ENCODE data around the gene NT5C2.
"Not testable (repeated sequence)": the region's sequence is repeated elsewhere in the genome, so short reads cannot be mapped to it uniquely, and the experiment has no call there.

The NT5C2 gene

DNA sequence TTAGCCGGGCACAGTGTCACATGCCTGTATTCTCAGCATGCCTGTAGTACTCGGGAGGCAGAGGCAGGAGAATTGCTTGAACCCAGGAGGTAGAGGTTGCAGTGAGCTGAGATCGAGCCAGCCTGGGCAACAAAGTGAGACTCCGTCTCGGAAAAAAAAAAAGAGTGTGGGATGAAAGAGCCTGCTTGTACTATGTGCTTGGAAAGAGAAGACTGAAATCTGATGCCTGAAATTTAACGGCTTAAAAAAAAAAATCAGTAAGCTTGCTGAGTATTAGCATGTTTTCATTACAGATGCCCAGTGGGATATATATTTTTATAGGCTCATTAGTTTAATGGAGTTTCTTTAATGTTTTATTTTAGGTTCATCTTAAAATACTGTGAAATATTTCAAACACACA is 4.2 kb downstream of the NT5C2 start:
- WGBS (ENCODE audit: insufficient coverage, insufficient read length): no CpG with 5 or more reads among the region's 6 CpGs
- no peaks in the 10 kb centered on the region for H3K36me3 ChIP-seq (ENCODE audit: control insufficient read depth, insufficient read depth, low read length)
- no peak overlapping the region for H3K4me3 ChIP-seq (ENCODE audit: low read length)
- no peak for DNase-seq (ENCODE audit: low read depth, low spot score)
- H3K27ac ChIP-seq (ENCODE audit: low read length): no peak overlapping the region
- H3K9me3 ChIP-seq (ENCODE audit: control insufficient read depth, insufficient read depth, low read length): no peaks in the 10 kb centered on the region
- H3K4me1 ChIP-seq (ENCODE audit: control insufficient read depth, insufficient read depth, low read length): peaks cover 3% of the 10 kb centered on the region; the same call in 1 of the 2 replicates
- H3K27me3 ChIP-seq (ENCODE audit: control insufficient read depth, insufficient read depth, low read length): no peaks in the 10 kb centered on the region

DNA sequence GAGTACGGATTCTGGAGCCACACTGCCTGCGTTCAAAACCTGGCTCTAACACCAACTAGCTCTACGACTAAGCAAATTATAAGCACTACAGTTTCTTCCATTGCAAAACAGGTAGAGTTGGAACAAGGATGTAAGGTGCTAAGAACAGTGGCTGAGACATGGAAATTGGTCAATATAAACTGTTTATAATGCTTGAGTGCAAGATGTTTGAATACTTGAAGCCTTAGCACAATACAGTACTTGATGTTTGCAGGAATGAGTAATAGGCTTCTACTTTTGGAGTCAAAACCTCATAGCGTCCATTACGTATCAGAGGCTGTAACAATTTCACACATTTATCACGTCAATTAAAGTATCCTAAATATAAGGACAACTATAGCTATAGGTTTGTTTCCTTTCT is 6.9 kb downstream of the NT5C2 start:
- H3K27me3 ChIP-seq (ENCODE audit: control insufficient read depth, insufficient read depth, low read length): no peaks in the 10 kb centered on the region
- no CpG with 5 or more reads among the region's 6 CpGs for WGBS (ENCODE audit: insufficient coverage, insufficient read length)
- no peak overlapping the region for H3K27ac ChIP-seq (ENCODE audit: low read length)
- DNase-seq (ENCODE audit: low read depth, low spot score): no peak
- no peak overlapping the region for H3K4me3 ChIP-seq (ENCODE audit: low read length)
- H3K9me3 ChIP-seq (ENCODE audit: control insufficient read depth, insufficient read depth, low read length): no peaks in the 10 kb centered on the region
- H3K4me1 ChIP-seq (ENCODE audit: control insufficient read depth, insufficient read depth, low read length): 0 out of 2 replicates have a peak, but pooled peaks cover 1% of the 10 kb centered on the region
- no peaks in the 10 kb centered on the region for H3K36me3 ChIP-seq (ENCODE audit: control insufficient read depth, insufficient read depth, low read length)

GRCh38 chr10:103184615-103185014 is 8.5 kb downstream of the NT5C2 start:
- no peak overlapping the region for H3K4me3 ChIP-seq (ENCODE audit: low read length)
- WGBS (ENCODE audit: insufficient coverage, insufficient read length): no CpG with 5 or more reads among the region's 3 CpGs
- H3K27me3 ChIP-seq (ENCODE audit: control insufficient read depth, insufficient read depth, low read length): no peaks in the 10 kb centered on the region
- no peaks in the 10 kb centered on the region for H3K9me3 ChIP-seq (ENCODE audit: control insufficient read depth, insufficient read depth, low read length)
- no peaks in the 10 kb centered on the region for H3K36me3 ChIP-seq (ENCODE audit: control insufficient read depth, insufficient read depth, low read length)
- H3K4me1 ChIP-seq (ENCODE audit: control insufficient read depth, insufficient read depth, low read length): 0 out of 2 replicates have a peak, but pooled peaks cover 1% of the 10 kb centered on the region
- DNase-seq (ENCODE audit: low read depth, low spot score): no peak
- no peak overlapping the region for H3K27ac ChIP-seq (ENCODE audit: low read length)

DNA sequence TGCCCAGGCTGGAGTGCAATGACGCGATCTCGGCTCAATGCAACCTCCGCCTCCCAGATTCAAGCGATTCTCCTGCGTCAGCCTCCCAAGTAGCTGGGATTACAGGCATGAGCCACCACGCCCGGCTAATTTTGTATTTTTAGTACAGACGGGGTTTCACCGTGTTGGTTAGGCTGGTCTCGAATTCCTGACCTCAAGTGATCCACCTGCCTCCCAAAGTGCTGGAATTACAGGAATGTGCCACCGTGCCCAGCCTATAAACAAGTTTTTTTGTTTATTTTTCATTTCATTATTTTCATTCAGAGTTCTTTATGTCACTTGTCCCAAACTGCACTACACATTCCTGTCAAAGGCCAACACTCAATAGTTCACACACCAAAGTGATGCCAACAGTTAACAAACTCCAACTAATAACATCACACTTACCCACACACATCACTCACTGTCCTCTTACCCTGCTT is 9.1 kb downstream of the NT5C2 start:
- H3K36me3 ChIP-seq (ENCODE audit: control insufficient read depth, insufficient read depth, low read length); H3K27ac ChIP-seq (ENCODE audit: low read length); DNase-seq (ENCODE audit: low read depth, low spot score); H3K9me3 ChIP-seq (ENCODE audit: control insufficient read depth, insufficient read depth, low read length); H3K4me3 ChIP-seq (ENCODE audit: low read length); H3K4me1 ChIP-seq (ENCODE audit: control insufficient read depth, insufficient read depth, low read length); H3K27me3 ChIP-seq (ENCODE audit: control insufficient read depth, insufficient read depth, low read length): not testable (repeated sequence)
- WGBS (ENCODE audit: insufficient coverage, insufficient read length): no CpG with 5 or more reads among the region's 12 CpGs

GRCh38 chr10:103181244-103181643 is 11.8 kb downstream of the NT5C2 start:
- Histone ChIP-seq H3K27me3 (ENCODE audit: control insufficient read depth, insufficient read depth, low read length) (no peaks in the 10 kb centered on the region), H3K27ac (ENCODE audit: low read length) (no peak overlapping the region), H3K9me3 (ENCODE audit: control insufficient read depth, insufficient read depth, low read length) (no peaks in the 10 kb centered on the region), H3K36me3 (ENCODE audit: control insufficient read depth, insufficient read depth, low read length) (0 out of 2 replicates have a peak, but pooled peaks cover 3% of the 10 kb centered on the region), H3K4me1 (ENCODE audit: control insufficient read depth, insufficient read depth, low read length) (0 out of 2 replicates have a peak, but pooled peaks cover 3% of the 10 kb centered on the region), H3K4me3 (ENCODE audit: low read length) (no peak overlapping the region)
- DNase-seq (ENCODE audit: low read depth, low spot score): no peak
- WGBS (ENCODE audit: insufficient coverage, insufficient read length): no CpG with 5 or more reads among the region's 4 CpGs

DNA sequence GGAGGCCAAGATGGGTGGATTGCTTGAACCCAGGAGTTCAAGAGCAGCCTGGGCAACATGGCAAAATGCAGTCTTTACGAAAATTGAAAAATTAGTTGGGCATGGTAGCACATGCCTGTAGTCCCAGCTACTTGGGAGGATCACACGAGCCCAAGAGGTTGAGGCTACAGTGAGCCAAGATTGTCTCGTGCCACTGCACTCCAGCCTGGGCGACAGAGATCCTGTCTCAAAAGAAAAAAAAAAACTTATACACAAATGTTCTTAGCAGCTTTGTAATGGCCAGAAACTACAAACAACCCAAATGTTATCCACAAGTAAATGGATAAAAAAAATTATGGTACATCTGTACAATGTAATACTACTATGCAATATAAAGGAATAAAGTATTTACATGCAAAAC is 12.6 kb downstream of the NT5C2 start:
- Histone ChIP-seq H3K9me3 (ENCODE audit: control insufficient read depth, insufficient read depth, low read length) (no peaks in the 10 kb centered on the region), H3K4me1 (ENCODE audit: control insufficient read depth, insufficient read depth, low read length) (0 out of 2 replicates have a peak, but pooled peaks cover 5% of the 10 kb centered on the region), H3K27me3 (ENCODE audit: control insufficient read depth, insufficient read depth, low read length) (no peaks in the 10 kb centered on the region), H3K27ac (ENCODE audit: low read length) (no peak overlapping the region), H3K4me3 (ENCODE audit: low read length) (no peak overlapping the region), H3K36me3 (ENCODE audit: control insufficient read depth, insufficient read depth, low read length) (0 out of 2 replicates have a peak, but pooled peaks cover 3% of the 10 kb centered on the region)
- DNase-seq (ENCODE audit: low read depth, low spot score): no peak
- WGBS (ENCODE audit: insufficient coverage, insufficient read length): no CpG with 5 or more reads among the region's 4 CpGs

GRCh38 chr10:103177123-103177522 is 15.9 kb downstream of the NT5C2 start:
- Histone ChIP-seq H3K4me1 (ENCODE audit: control insufficient read depth, insufficient read depth, low read length) (0 out of 2 replicates have a peak, but pooled peaks cover 3% of the 10 kb centered on the region), H3K36me3 (ENCODE audit: control insufficient read depth, insufficient read depth, low read length) (peaks cover 11% of the 10 kb centered on the region; the same call in 1 of the 2 replicates), H3K27ac (ENCODE audit: low read length) (no peak overlapping the region), H3K4me3 (ENCODE audit: low read length) (no peak overlapping the region), H3K9me3 (ENCODE audit: control insufficient read depth, insufficient read depth, low read length) (no peaks in the 10 kb centered on the region), H3K27me3 (ENCODE audit: control insufficient read depth, insufficient read depth, low read length) (no peaks in the 10 kb centered on the region)
- no CpG with 5 or more reads among the region's 1 CpG for WGBS (ENCODE audit: insufficient coverage, insufficient read length)
- DNase-seq (ENCODE audit: low read depth, low spot score): no peak

DNA sequence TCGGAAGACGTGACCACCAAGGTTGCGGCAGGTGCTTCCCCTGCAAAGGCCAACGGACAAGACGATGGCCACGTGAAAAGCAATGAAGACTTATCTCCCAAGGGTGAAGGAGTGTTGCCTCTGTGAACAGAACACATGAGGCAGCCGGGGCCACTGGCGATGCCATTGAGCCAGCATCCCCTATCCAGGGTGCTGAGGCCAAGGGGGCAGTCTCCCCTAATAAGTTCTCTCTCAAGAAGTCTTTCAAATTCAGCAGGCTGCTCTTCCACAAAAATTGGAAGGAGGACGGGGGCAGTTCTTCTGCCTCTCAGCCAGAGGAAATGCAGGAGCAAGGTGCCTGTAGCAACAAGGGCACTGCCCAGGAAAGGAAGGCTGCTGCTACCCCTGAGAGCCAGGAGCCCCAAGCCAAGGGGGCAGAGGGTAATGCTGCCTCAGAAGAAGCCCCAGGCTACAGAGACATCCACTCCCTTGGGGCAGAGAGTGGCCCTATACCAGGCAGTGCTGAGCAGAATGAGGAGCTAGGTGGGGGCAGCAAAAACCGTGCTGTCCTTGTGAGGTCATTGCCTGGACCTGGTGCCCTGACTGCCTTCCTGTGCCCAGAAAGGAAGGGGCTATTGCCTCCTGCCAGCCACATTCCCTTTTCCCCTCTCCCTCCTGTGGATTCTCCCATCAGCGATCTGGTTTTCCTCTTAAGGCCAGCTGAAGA is 17.3 kb downstream of the NT5C2 start:
- Histone ChIP-seq H3K27ac (ENCODE audit: low read length) (no peak overlapping the region), H3K27me3 (ENCODE audit: control insufficient read depth, insufficient read depth, low read length) (no peaks in the 10 kb centered on the region), H3K9me3 (ENCODE audit: control insufficient read depth, insufficient read depth, low read length) (no peaks in the 10 kb centered on the region), H3K36me3 (ENCODE audit: control insufficient read depth, insufficient read depth, low read length) (peaks cover 11% of the 10 kb centered on the region; the same call in 1 of the 2 replicates), H3K4me3 (ENCODE audit: low read length) (no peak overlapping the region), H3K4me1 (ENCODE audit: control insufficient read depth, insufficient read depth, low read length) (0 out of 2 replicates have a peak, but pooled peaks cover 3% of the 10 kb centered on the region)
- no peak for DNase-seq (ENCODE audit: low read depth, low spot score)
- no CpG with 5 or more reads among the region's 11 CpGs for WGBS (ENCODE audit: insufficient coverage, insufficient read length)

- H3K27me3 ChIP-seq (ENCODE audit: control insufficient read depth, insufficient read depth, low read length); H3K9me3 ChIP-seq (ENCODE audit: control insufficient read depth, insufficient read depth, low read length); H3K27ac ChIP-seq (ENCODE audit: low read length); H3K4me3 ChIP-seq (ENCODE audit: low read length); DNase-seq (ENCODE audit: low read depth, low spot score); H3K4me1 ChIP-seq (ENCODE audit: control insufficient read depth, insufficient read depth, low read length): not testable (repeated sequence)
- WGBS (ENCODE audit: insufficient coverage, insufficient read length): no CpG with 5 or more reads among the region's 2 CpGs
- H3K36me3 ChIP-seq (ENCODE audit: control insufficient read depth, insufficient read depth, low read length): peaks cover 11% of the 10 kb centered on the region; the same call in 1 of the 2 replicates
Measured at GRCh38 chr10:103174324-103174723, 18.7 kb downstream of the NT5C2 start.

DNA sequence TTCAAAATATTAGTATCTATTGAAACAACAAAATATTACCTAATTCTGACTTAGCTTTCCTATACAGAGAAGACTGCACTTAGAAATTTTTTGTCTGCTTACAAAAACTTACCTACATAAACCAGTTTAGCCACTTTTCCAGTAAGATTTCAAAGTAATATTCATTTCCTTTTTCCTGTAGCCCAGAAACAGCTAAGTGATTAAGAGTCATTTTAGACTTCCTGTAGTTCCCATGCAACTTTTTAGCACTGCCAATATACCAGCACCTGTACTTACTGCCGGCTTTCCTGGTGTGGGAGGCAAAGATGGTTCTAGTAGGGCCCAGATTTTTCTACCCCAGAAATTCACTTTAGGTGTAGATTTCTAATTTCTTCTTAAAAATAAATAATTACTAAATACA is 21.8 kb downstream of the NT5C2 start:
- DNase-seq (ENCODE audit: low read depth, low spot score): no peak

DNA sequence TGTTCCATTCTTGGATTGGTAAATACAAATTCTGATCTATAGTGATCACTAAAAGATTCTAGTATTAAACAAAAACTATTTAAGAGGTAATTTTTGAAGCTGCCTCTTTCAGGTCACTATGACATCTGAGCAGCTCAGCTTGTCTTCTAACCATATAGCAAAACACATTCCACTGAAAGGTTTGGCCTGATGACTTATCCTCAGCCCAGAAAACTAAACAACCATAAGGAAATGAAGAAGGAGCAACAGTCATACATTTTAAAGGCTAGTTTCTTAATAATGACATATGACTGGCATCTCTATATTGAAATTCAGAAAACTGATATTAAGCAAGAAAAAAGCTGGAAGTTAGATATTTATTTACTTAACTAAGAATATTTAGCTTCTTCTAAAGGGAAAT is 24.6 kb downstream of the NT5C2 start:
- Histone ChIP-seq H3K27ac (ENCODE audit: low read length) (no peak overlapping the region), H3K9me3 (ENCODE audit: control insufficient read depth, insufficient read depth, low read length) (no peaks in the 10 kb centered on the region), H3K4me3 (ENCODE audit: low read length) (no peak overlapping the region), H3K36me3 (ENCODE audit: control insufficient read depth, insufficient read depth, low read length) (peaks cover 3% of the 10 kb centered on the region; the same call in 1 of the 2 replicates), H3K4me1 (ENCODE audit: control insufficient read depth, insufficient read depth, low read length) (no peaks in the 10 kb centered on the region), H3K27me3 (ENCODE audit: control insufficient read depth, insufficient read depth, low read length) (no peaks in the 10 kb centered on the region)
- no peak for DNase-seq (ENCODE audit: low read depth, low spot score)

More for the DNA sequence above, 21.8 kb downstream of the NT5C2 start:
- Histone ChIP-seq H3K27me3 (ENCODE audit: control insufficient read depth, insufficient read depth, low read length) (no peaks in the 10 kb centered on the region), H3K4me1 (ENCODE audit: control insufficient read depth, insufficient read depth, low read length) (0 out of 2 replicates have a peak, but pooled peaks cover 2% of the 10 kb centered on the region), H3K36me3 (ENCODE audit: control insufficient read depth, insufficient read depth, low read length) (peaks cover 8% of the 10 kb centered on the region; the same call in 1 of the 2 replicates), H3K27ac (ENCODE audit: low read length) (no peak overlapping the region), H3K4me3 (ENCODE audit: low read length) (no peak overlapping the region), H3K9me3 (ENCODE audit: control insufficient read depth, insufficient read depth, low read length) (no peaks in the 10 kb centered on the region)
- no CpG with 5 or more reads among the region's 1 CpG for WGBS (ENCODE audit: insufficient coverage, insufficient read length)

All from iPS DF 6.9 (cell line).